Keratinocyte (primary cell): ENCODE results near the gene LRRC4C. TPM values are rescaled to one million over a fixed set of nuclear protein-coding genes. Genes with fewer than 3 reads are reported as not detected.

Source experiments
- DNase-seq: peaks from one replicate; pipeline ENCODE4 v3.0.0-alpha.2; 2011; ENCODE audit warnings: low read depth, missing footprints, low spot score
- FAIRE-seq: peaks from 2 replicates; lab custom pipeline; 2011; peaks lifted over from hg19 to GRCh38; lab: Jason Lieb, UNC
- H2AFZ ChIP-seq: 2 replicates; pipeline ENCODE4 v1.6.0; 2012; ENCODE audit warnings: low read length, control low read depth, inconsistent platforms; ENCODE audit not compliant: control insufficient read depth
- H3K27ac ChIP-seq: 2 replicates; pipeline ENCODE4 v1.5.1; 2011; ENCODE audit warnings: low read length; ENCODE audit not compliant: control insufficient read depth, insufficient read depth
- H3K27me3 ChIP-seq: 3 replicates; pipeline ENCODE4 v1.6.0; 2011; ENCODE audit warnings: low read length; ENCODE audit not compliant: control insufficient read depth, insufficient read depth; ENCODE audit errors: extremely low read depth
- H3K36me3 ChIP-seq, 2 experiments: 2 replicates in 1 of 2; 3 replicates in 1 of 2; pipeline ENCODE4 v1.5.1; 2011; ENCODE audit warnings: low read length in 2 of 2, mild to moderate bottlenecking in 1 of 2; ENCODE audit not compliant: control insufficient read depth in 2 of 2, insufficient read depth in 2 of 2; ENCODE audit errors: extremely low read depth in 1 of 2
- H3K4me1 ChIP-seq: 3 replicates; pipeline ENCODE4 v1.5.1; 2011; ENCODE audit warnings: low read length; ENCODE audit not compliant: control insufficient read depth, insufficient read depth; ENCODE audit errors: extremely low read depth
- H3K4me2 ChIP-seq: 3 replicates; pipeline ENCODE4 v1.6.0; 2011; ENCODE audit warnings: low read depth, low read length; ENCODE audit not compliant: control insufficient read depth, insufficient read depth; ENCODE audit errors: extremely low read depth
- H3K4me3 ChIP-seq, 3 experiments: fragments of 200-600 bp in 1 of 3; sonication (generic) in 1 of 3; 2 replicates in 2 of 3; 3 replicates in 1 of 3; pipeline ENCODE4 v1.5.1; 2011 to 2016; ENCODE audit warnings: low read length in 3 of 3, mild to moderate bottlenecking in 3 of 3, control low read depth in 2 of 3, inconsistent platforms in 1 of 3, low read depth in 1 of 3, mixed read lengths in 1 of 3, mixed run types in 1 of 3, moderate library complexity in 1 of 3; ENCODE audit not compliant: control insufficient read depth in 2 of 3, insufficient read depth in 2 of 3; ENCODE audit errors: extremely low read depth in 1 of 3
- H3K79me2 ChIP-seq: 2 replicates; pipeline ENCODE4 v1.6.0; 2012; ENCODE audit warnings: low read length; ENCODE audit not compliant: control insufficient read depth, insufficient read depth
- H3K9ac ChIP-seq: 3 replicates; pipeline ENCODE4 v1.6.0; 2011; ENCODE audit warnings: low read length; ENCODE audit not compliant: control insufficient read depth, insufficient read depth; ENCODE audit errors: extremely low read depth
- H3K9me1 ChIP-seq: 3 replicates; pipeline ENCODE4 v1.6.0; 2011; ENCODE audit warnings: low read length; ENCODE audit not compliant: control insufficient read depth, insufficient read depth; ENCODE audit errors: extremely low read depth
- H3K9me3 ChIP-seq: 2 replicates; pipeline ENCODE4 v1.5.1; 2012; ENCODE audit warnings: low read depth, low read length; ENCODE audit not compliant: control insufficient read depth
- H4K20me1 ChIP-seq: 3 replicates; pipeline ENCODE4 v1.6.0; 2011; ENCODE audit warnings: low read length; ENCODE audit not compliant: control insufficient read depth, insufficient read depth; ENCODE audit errors: extremely low read depth
- CTCF ChIP-seq, 3 experiments: IDR thresholded peaks in 1 of 3; conservative IDR thresholded peaks in 1 of 3; optimal IDR thresholded peaks in 1 of 3; 2 replicates in 2 of 3; 3 replicates in 1 of 3; pipeline versions ENCODE3 to v1.5.1; 2011; ENCODE audit warnings: low read length in 3 of 3, mild to moderate bottlenecking in 3 of 3, moderate library complexity in 2 of 3, control low read depth in 1 of 3, inconsistent platforms in 1 of 3; ENCODE audit not compliant: insufficient read depth in 2 of 3; ENCODE audit errors: extremely low read depth in 1 of 3
- EZH2 ChIP-seq: IDR thresholded peaks from one replicate; pipeline ENCODE4 v1.6.1; 2012; ENCODE audit warnings: inconsistent platforms, mild to moderate bottlenecking, low read length, moderate library complexity
- dilution Hi-C: fragments of 300-500 bp; cut with MboI; formaldehyde crosslinking; loops from one replicate; pipeline ENCODE4 v1.7.0; 2020; ENCODE audit warnings: low sequenced_read_pairs; ENCODE audit not compliant: extremely low pct_ligation_motif_present
- polyA plus RNA-seq, 5 experiments: library from polyadenylated mRNA; depleted of rRNA in 3 of 5; stranded (reverse) in 3 of 5; stranded (forward) in 1 of 5; unstranded in 1 of 5; fragments of >200 nt; gene quantifications; 1 replicate in 1 of 5; 2 replicates in 3 of 5; 3 replicates in 1 of 5; pipeline versions ENCODE4 v1.2.1 to v1.2.3, GENCODE V29; 2011 to 2012; ENCODE audit warnings: missing spikeins in 2 of 5, low read depth in 1 of 5, low replicate concordance in 1 of 5

LRRC4C gene
- polyA plus RNA-seq, 1 donor (not counting 4 experiments of a cell fraction or from before 2014, with no cell fraction given), result not detected

GRCh38 chr11:40253166-40253565 is 1206.3 kb downstream of the LRRC4C start:
- TF ChIP-seq CTCF (optimal IDR thresholded peaks at IDR 0.05 in 1 of 3, IDR thresholded peaks at IDR 0.05 in 1 of 3, conservative IDR thresholded peaks at IDR 0.05 in 1 of 3; ENCODE audit: extremely low read depth in 1 of 3, insufficient read depth in 2 of 3, low read length in 3 of 3), result no peak
- TF ChIP-seq EZH2, result no peak
- dilution Hi-C loops, result no loop called here

GRCh38 chr11:40252236-40252635 is 1207.2 kb downstream of the LRRC4C start:
- H3K9ac ChIP-seq, result no peak overlapping the region
- no peaks in the 10 kb centered on the region for H3K9me1 ChIP-seq
- no peak overlapping the region for H3K4me3 ChIP-seq
- no peaks in the 10 kb centered on the region for H3K79me2 ChIP-seq
- H3K27ac ChIP-seq, result no peak overlapping the region
- dilution Hi-C loops, result no loop called here
- H3K27me3 ChIP-seq, result no peaks in the 10 kb centered on the region
- no peak for FAIRE-seq
- no peak for DNase-seq
- no peak overlapping the region for H3K4me2 ChIP-seq
- TF ChIP-seq EZH2, result no peak
- no peak for TF ChIP-seq CTCF (optimal IDR thresholded peaks at IDR 0.05 in 1 of 3, IDR thresholded peaks at IDR 0.05 in 1 of 3, conservative IDR thresholded peaks at IDR 0.05 in 1 of 3; ENCODE audit: extremely low read depth in 1 of 3, insufficient read depth in 2 of 3, low read length in 3 of 3)
- H4K20me1 ChIP-seq, result no peaks in the 10 kb centered on the region
- no peaks in the 10 kb centered on the region for H3K36me3 ChIP-seq
- no peak overlapping the region for H2AFZ ChIP-seq
- H3K4me1 ChIP-seq, result no peaks in the 10 kb centered on the region
- peaks cover 2% of the 10 kb centered on the region for H3K9me3 ChIP-seq

More at GRCh38 chr11:40253166-40253565, 1206.3 kb downstream of the LRRC4C start:
- FAIRE-seq, result no peak
- Histone ChIP-seq H3K9ac (no peak overlapping the region), H3K9me3 (peaks cover 2% of the 10 kb centered on the region), H3K4me2 (no peak overlapping the region), H4K20me1 (no peaks in the 10 kb centered on the region), H3K4me1 (no peaks in the 10 kb centered on the region), H3K9me1 (no peaks in the 10 kb centered on the region), H3K36me3 (no peaks in the 10 kb centered on the region), H3K27ac (no peak overlapping the region), H2AFZ (no peak overlapping the region), H3K79me2 (no peaks in the 10 kb centered on the region), H3K4me3 (no peak overlapping the region), H3K27me3 (no peaks in the 10 kb centered on the region)
- no peak for DNase-seq
